ENCODE measurements around the gene STK4.

STK4 gene

GRCh38 chr20:45082468-45082867 lies 116.2 kb downstream of the STK4 start:
- no peak for DNase-seq (ENCODE audit: low read depth)
- no peak overlapping the region for H3K4me3 ChIP-seq (ENCODE audit: low read length)
- no peak for TF ChIP-seq CTCF (conservative IDR thresholded peaks at IDR 0.05; ENCODE audit: low read depth, low read length)

- no peak for DNase-seq (ENCODE audit: low read depth)
- TF ChIP-seq CTCF (conservative IDR thresholded peaks at IDR 0.05; ENCODE audit: low read depth, low read length), result no peak
- H3K4me3 ChIP-seq (ENCODE audit: low read length), result no peak overlapping the region
Observed at GRCh38 chr20:45083127-45083526, 116.8 kb downstream of the STK4 start.

- H3K4me3 ChIP-seq (ENCODE audit: low read length), result no peak overlapping the region
- no peak for TF ChIP-seq CTCF (conservative IDR thresholded peaks at IDR 0.05; ENCODE audit: low read depth, low read length)
Observed at GRCh38 chr20:45085289-45085688, 119.0 kb downstream of the STK4 start.

GRCh38 chr20:45085867-45086266 lies 119.6 kb downstream of the STK4 start:
- no peak for TF ChIP-seq CTCF (conservative IDR thresholded peaks at IDR 0.05; ENCODE audit: low read depth, low read length)
- H3K4me3 ChIP-seq (ENCODE audit: low read length), result no peak overlapping the region
- no peak for DNase-seq (ENCODE audit: low read depth)

More at GRCh38 chr20:45085289-45085688, 119.0 kb downstream of the STK4 start:
- DNase-seq (ENCODE audit: low read depth), result no peak

GRCh38 chr20:45087097-45087790 lies 120.9 kb downstream of the STK4 start:
- no peak overlapping the region for H3K4me3 ChIP-seq (ENCODE audit: low read length)
- TF ChIP-seq CTCF (conservative IDR thresholded peaks at IDR 0.05; ENCODE audit: low read depth, low read length), result no peak
- no peak for DNase-seq (ENCODE audit: low read depth)

- DNase-seq (ENCODE audit: low read depth), result no peak
- no peak overlapping the region for H3K4me3 ChIP-seq (ENCODE audit: low read length)
- no peak for TF ChIP-seq CTCF (conservative IDR thresholded peaks at IDR 0.05; ENCODE audit: low read depth, low read length)
Observed at GRCh38 chr20:45087814-45088213, 121.5 kb downstream of the STK4 start.

GRCh38 chr20:45088247-45088646 lies 121.9 kb downstream of the STK4 start:
- DNase-seq (ENCODE audit: low read depth), result no peak
- no peak for TF ChIP-seq CTCF (conservative IDR thresholded peaks at IDR 0.05; ENCODE audit: low read depth, low read length)
- H3K4me3 ChIP-seq (ENCODE audit: low read length), result no peak overlapping the region
